Loucy (cell line): ENCODE results near the gene ZNF555.

Experiments used
- CTCF ChIP-seq: fragments of 200-600 bp; sonication (generic); conservative IDR thresholded peaks from 2 replicates; pipeline ENCODE4 v1.5.1; 2014; ENCODE audit warnings: mild to moderate bottlenecking, antibody characterized with exemption, low read length
- EZH2phosphoT487 ChIP-seq: fragments of 200-600 bp; IDR thresholded peaks from 2 replicates; pipeline ENCODE4 v1.6.1; 2018; ENCODE audit warnings: antibody characterized with exemption, mild to moderate bottlenecking, moderate library complexity, borderline replicate concordance

DNA sequence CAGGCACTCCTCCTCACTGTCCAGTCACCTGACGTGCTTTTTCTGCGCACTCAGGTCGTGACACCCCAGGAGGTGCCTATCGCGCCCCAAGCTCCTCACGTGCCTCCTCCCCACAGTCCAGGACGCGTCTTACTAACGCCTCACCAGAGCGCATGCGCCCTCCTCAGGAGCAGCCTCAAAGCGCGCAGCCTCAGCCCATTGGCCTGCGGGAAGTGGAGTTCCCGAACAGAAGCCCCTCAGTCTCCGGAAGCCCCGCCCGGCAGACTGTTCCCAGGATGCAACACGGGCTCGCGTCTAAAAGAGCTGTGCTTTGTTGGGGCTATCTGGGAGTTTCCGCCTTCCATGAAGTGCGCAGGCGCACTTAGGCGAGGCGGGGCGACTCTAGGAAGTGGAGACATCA, 17.6 kb downstream of the ZNF555 start:
- TF ChIP-seq CTCF (no peak), EZH2phosphoT487 (no peak)
